Heart left ventricle (tissue), 16 donors: ENCODE results near the gene LRRC8E. TPM values are rescaled to one million over a fixed set of nuclear protein-coding genes. Genes with fewer than 3 reads are reported as not detected.

Source experiments
- ATAC-seq, 4 donors: fragments of 200-7000 bp; cut with Tn5 transposase; one replicate each; pipeline ENCODE4 v1.9.1; 2020 to 2022; ENCODE audit warnings: moderate library complexity in 4 of 4, mild to moderate bottlenecking in 3 of 4, moderate number of reproducible peaks in 1 of 4
- DNase-seq, 5 donors: peaks; one replicate each; pipeline ENCODE4 v3.0.0-alpha.2; 2020
- H3K27ac ChIP-seq, 12 donors: fragments of 200-600 bp; sonication (generic) in 4 of 12; one replicate each; pipeline versions ENCODE4 v1.5.0 to v1.8.0; 2016 to 2022; ENCODE audit warnings: mild to moderate bottlenecking in 2 of 12
- H3K27me3 ChIP-seq, 9 donors: fragments of 200-600 bp; sonication (generic) in 2 of 9; one replicate each; pipeline versions ENCODE4 v1.5.1 to v1.8.0; 2016 to 2022; ENCODE audit warnings: mild to moderate bottlenecking in 3 of 9
- H3K36me3 ChIP-seq, 9 donors: fragments of 200-600 bp; sonication (generic) in 2 of 9; one replicate each; pipeline versions ENCODE4 v1.5.0 to v1.8.0; 2018 to 2022; ENCODE audit warnings: mild to moderate bottlenecking in 2 of 9
- H3K4me1 ChIP-seq, 12 donors: fragments of 200-600 bp; sonication (generic) in 4 of 12; one replicate each; pipeline versions ENCODE4 v1.5.0 to v1.8.0; 2016 to 2022; ENCODE audit warnings: mild to moderate bottlenecking in 3 of 12
- H3K4me3 ChIP-seq, 12 donors: fragments of 200-600 bp; sonication (generic) in 4 of 12; one replicate each; pipeline versions ENCODE4 v1.5.0 to v1.8.0; 2017 to 2022; ENCODE audit warnings: mild to moderate bottlenecking in 9 of 12, moderate library complexity in 4 of 12
- H3K9me3 ChIP-seq, 12 donors: fragments of 200-600 bp; sonication (generic) in 4 of 12; one replicate each; pipeline versions ENCODE4 v1.5.0 to v1.8.0; 2016 to 2022; ENCODE audit warnings: mild to moderate bottlenecking in 1 of 12
- POLR2A ChIP-seq, 2 donors: fragments of 450-650 bp; IDR thresholded peaks; one replicate each; pipeline ENCODE4 v1.6.1; 2017; ENCODE audit warnings: antibody characterized with exemption in 2 of 2, mild to moderate bottlenecking in 2 of 2, moderate library complexity in 2 of 2
- WGBS, 4 donors: extraction: QIAGEN DNeasy Blood & Tissue Kit in 2 of 4; methylation state at CpG; one replicate each; pipeline versions ENCODE4 v1.1.5 to v1.1.7; 2013 to 2018; 5-methylcytosine and 5-hydroxymethylcytosine counted together
- intact Hi-C, 10 donors: fragments of 100-400 bp; cut with DNase I; formaldehyde crosslinking; loops; one replicate each; pipeline versions ENCODE4 v1.11.1 to v1.14.2; 2022
- polyA plus RNA-seq, 2 donors: library from polyadenylated mRNA; stranded (reverse); fragments of 200-250 nt; gene quantifications; one replicate each; pipeline ENCODE4 v1.2.3, GENCODE V29; 2013
- total RNA-seq, 9 donors: library from RNA; depleted of rRNA in 2 of 9; stranded (reverse); fragments of >200 nt in 2 of 9; fragmentation: NEBNext Ultra II Directional in 3 of 9; extraction: Animal tissue kit (Norgen Biotek cat#: 25700) in 3 of 9; gene quantifications; one replicate each; pipeline versions ENCODE4 v1.1.0 to v1.2.4, GENCODE V29; 2016 to 2023
- TF ChIP-seq, protein P1 (sequence below), 12 donors: fragments of 200-600 bp; sonication (generic) in 4 of 12; IDR thresholded peaks; one replicate each; pipeline versions ENCODE4 v1.5.0 to v1.8.0; 2018 to 2022; ENCODE audit warnings: antibody characterized with exemption in 12 of 12, mild to moderate bottlenecking in 5 of 12
- donor health status: ischemic (EF 13 %, LVEDD 7.1; RV severe dilation, severe dysfunction).
- donor health status: healthy with polysubstance abuse.
- donor health status: DM: no; HTN: yes; CAD: no.
- donor health status: DM: no; HTN: no; CAD: no.
- donor health status: ischemic (EF 25% LVEDD 6.9; RV normal size, moderate dysfunction).
- donor health status: ischemic (EF 25% LVEDD 5.7; RV mildly dilated, moderate dysfunction).
- donor health status: healthy.
- donor health status: DM: yes; HTN: yes; CAD: no.
- donor health status: ischemic (EF 35%, LVEDD 5.7; RV mildly dilated, moderate dysfunction).
- donor health status: nonischemic (EF 11% LVEDD 7.7; RV severe dilation, severe dysfunction).
- donor health status: DM: yes; HTN: yes; CAD: no.
- donor health status: PGD.
- donor health status: ischemic (EF 29% LVEDD 5.4; RV normal size, mild dysfunction).
- donor health status: nonischemic (EF 23%, LVEDD 6.1; RV moderate dilation, normal function).

LRRC8E gene
- total and polyA plus RNA-seq, 11 donors = 0.17 to 2.6 (median 1.00) TPM

DNA sequence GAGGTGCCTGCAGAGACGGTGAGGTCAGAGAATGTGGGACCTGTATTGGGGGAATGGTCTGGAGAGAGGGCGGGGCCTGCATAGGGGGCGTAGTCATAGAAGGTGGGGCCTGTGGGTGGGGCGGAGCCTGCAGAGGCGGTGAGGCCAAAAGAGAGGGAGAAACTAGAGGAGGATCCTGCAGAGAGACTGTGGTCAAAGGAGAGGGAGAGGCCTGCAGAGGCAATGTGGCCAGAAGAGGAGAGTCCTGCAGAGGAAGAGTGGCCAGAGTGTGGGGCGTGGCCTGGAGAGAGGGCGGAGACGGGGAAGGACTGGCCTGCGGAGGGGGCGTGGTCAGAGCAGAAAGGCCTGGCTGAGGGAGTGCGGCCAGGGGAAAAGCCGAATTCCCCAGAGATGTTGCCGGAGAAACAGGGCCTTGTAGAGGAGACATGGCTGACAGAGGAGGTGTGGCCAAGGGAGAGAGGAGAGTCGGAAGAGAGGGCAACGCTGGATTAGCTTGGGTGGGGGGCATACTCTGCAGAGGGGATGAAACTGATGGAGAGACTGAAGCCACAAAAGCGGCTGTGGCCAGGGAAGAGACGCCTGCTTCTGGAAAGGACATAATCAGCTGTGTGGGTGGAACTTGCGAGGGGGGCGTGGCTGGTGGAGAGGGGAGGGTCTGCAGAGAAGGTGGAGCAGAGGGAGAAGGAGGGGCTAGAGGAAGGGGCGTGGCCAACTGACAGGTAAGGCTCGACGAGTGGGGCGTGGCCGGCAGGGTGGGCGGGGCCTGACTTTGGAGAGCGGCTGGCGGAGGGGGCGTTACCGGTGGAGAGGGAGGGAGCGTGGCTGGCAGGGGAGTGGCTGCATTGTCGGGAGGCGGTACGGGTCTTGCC lies 16.6 kb upstream of the LRRC8E start:
- intact Hi-C loops = no loop called here
- H3K4me3 ChIP-seq = peak overlapping the region in 10 of 12 donors; percentile 14 to 47 (median 32)
- no peaks in the 10 kb centered on the region for H3K36me3 ChIP-seq
- H3K27me3 ChIP-seq = peaks cover 13 to 54% (median 29%) of the 10 kb centered on the region in 9 donors
- peaks cover 4 to 56% (median 22%) of the 10 kb centered on the region in 12 donors for H3K4me1 ChIP-seq
- ATAC-seq (peak; percentile 49 to 80 (median 56)), DNase-seq (peak; percentile 86 to 89 (median 89))
- TF ChIP-seq POLR2A (IDR thresholded peaks at IDR 0.05) = no peak
- TF ChIP-seq, protein P1, sequence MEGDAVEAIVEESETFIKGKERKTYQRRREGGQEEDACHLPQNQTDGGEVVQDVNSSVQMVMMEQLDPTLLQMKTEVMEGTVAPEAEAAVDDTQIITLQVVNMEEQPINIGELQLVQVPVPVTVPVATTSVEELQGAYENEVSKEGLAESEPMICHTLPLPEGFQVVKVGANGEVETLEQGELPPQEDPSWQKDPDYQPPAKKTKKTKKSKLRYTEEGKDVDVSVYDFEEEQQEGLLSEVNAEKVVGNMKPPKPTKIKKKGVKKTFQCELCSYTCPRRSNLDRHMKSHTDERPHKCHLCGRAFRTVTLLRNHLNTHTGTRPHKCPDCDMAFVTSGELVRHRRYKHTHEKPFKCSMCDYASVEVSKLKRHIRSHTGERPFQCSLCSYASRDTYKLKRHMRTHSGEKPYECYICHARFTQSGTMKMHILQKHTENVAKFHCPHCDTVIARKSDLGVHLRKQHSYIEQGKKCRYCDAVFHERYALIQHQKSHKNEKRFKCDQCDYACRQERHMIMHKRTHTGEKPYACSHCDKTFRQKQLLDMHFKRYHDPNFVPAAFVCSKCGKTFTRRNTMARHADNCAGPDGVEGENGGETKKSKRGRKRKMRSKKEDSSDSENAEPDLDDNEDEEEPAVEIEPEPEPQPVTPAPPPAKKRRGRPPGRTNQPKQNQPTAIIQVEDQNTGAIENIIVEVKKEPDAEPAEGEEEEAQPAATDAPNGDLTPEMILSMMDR (IDR thresholded peaks at IDR 0.05) = no peak
- 7 to 10% (median 9%) methylated on average over 33 of the region's 33 CpGs for WGBS, 4 donors
- peak overlapping the region in 1 of 12 donors; percentile 7 for H3K27ac ChIP-seq
- H3K9me3 ChIP-seq = no peaks in the 10 kb centered on the region

DNA sequence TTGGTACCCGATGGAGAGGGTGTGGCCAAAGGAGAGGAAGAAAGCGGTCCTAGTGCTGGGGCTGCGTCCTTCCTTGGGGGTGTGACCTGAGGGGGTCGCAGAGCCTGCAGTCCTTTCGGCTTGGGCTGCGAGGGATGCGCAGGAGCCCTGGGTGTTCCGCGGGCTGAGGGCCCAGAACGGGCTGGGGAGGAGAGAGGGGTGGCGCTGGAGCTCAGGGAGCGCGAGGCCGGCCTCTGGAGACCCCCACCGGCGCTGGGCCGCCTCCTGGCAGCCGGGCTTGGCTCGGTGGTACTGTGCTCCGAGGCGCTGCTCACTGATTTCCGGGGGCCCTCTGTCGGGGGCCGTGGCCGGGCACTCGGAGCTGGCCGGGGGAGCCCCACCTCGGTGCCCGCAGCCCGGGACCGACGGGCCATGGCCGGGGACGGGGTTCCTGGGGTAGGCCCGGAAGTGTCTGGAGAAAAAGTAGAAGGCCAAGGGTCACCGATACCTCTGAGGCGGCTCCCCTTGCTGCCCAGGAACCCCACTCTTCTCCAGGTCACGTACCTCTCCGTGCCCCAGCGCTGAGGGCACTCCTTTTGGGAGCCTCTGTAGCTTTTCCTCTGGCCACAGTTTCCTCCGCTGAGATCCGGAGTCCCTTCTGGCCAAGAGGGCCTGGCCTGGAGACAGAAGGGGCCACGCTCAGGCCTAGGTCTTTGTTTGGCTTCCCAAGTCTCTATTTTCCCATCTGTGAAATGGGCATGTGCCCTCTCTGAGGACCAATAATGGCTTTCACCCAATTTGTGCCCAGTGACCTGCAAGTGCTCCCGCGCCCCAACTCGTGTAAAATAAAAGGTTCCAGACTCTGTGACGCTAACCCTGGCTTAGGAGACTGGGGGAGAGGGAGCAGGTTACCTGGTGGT lies 15.8 kb upstream of the LRRC8E start:
- ATAC-seq (no peak), DNase-seq (no peak)
- Histone ChIP-seq H3K9me3 (no peaks in the 10 kb centered on the region), H3K4me1 (peaks cover 4 to 56% (median 22%) of the 10 kb centered on the region in 12 donors), H3K27me3 (peaks cover 10 to 46% (median 26%) of the 10 kb centered on the region in 9 donors), H3K36me3 (no peaks in the 10 kb centered on the region), H3K27ac (no peak overlapping the region), H3K4me3 (peak overlapping the region in 5 of 12 donors; percentile 25 to 42 (median 33))
- TF ChIP-seq, protein P1 (IDR thresholded peaks at IDR 0.05) = no peak
- no peak for TF ChIP-seq POLR2A (IDR thresholded peaks at IDR 0.05)
- 48 to 70% (median 58%) methylated on average over 34 to 47 of the region's 47 CpGs for WGBS, 4 donors
- intact Hi-C loops = no loop called here

DNA sequence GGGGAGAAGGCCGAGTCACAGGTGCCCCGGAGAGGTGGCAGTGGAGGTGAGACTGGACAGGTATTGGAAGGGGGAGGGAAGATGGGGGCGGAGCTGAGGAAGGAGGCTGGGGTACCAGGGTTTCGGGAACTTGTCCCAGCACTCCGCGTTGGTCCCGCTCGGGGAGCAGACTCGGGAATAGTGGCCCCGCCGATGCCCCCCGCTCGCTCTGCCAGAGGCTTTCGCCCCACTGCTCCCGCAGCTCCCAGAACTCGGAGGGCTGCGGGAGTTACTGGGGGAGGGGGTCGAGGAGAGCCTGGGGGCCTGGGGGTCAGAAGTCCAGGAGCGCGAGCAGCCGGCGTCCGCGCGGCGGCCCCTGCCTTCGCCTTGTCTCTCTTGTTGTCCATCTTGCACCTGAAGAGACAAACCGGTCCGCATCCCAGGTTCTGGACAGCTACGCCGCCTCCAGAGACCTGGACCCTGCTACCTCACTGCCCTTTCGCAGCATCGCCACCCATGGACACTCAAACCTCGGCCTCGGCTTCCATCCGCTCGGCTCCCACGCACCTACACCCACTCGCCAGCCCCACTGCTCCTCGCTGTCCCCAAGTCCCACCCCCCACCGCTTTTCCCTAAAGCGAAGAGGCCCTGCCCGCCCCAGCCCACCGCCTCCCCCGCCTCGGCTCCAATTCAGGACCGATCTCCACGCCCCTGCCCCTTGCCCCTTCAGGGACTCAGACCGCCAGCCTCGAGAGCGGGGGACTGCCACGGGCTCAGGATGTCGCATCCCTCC lies 14.8 kb upstream of the LRRC8E start:
- Histone ChIP-seq H3K27me3 (peaks cover 10 to 38% (median 25%) of the 10 kb centered on the region in 9 donors), H3K4me3 (peak overlapping the region in 11 of 12 donors; percentile 13 to 56 (median 41)), H3K9me3 (no peaks in the 10 kb centered on the region), H3K27ac (no peak overlapping the region), H3K36me3 (no peaks in the 10 kb centered on the region), H3K4me1 (peaks cover 4 to 53% (median 18%) of the 10 kb centered on the region in 12 donors)
- DNase-seq (no peak), ATAC-seq (no peak)
- intact Hi-C loops = no loop called here
- WGBS, 4 donors = 12 to 18% (median 14%) methylated on average over 32 to 53 of the region's 53 CpGs
- TF ChIP-seq, protein P1 (IDR thresholded peaks at IDR 0.05) = no peak
- TF ChIP-seq POLR2A (IDR thresholded peaks at IDR 0.05) = no peak
